ENCODE results near the gene FTO. TPM values are rescaled to one million over a fixed set of nuclear protein-coding genes. Genes with fewer than 3 reads are reported as not detected.

FTO gene
- total and polyA plus RNA-seq, 2 experiments from 2014 or later: 46.8 to 77.7 TPM

DNA sequence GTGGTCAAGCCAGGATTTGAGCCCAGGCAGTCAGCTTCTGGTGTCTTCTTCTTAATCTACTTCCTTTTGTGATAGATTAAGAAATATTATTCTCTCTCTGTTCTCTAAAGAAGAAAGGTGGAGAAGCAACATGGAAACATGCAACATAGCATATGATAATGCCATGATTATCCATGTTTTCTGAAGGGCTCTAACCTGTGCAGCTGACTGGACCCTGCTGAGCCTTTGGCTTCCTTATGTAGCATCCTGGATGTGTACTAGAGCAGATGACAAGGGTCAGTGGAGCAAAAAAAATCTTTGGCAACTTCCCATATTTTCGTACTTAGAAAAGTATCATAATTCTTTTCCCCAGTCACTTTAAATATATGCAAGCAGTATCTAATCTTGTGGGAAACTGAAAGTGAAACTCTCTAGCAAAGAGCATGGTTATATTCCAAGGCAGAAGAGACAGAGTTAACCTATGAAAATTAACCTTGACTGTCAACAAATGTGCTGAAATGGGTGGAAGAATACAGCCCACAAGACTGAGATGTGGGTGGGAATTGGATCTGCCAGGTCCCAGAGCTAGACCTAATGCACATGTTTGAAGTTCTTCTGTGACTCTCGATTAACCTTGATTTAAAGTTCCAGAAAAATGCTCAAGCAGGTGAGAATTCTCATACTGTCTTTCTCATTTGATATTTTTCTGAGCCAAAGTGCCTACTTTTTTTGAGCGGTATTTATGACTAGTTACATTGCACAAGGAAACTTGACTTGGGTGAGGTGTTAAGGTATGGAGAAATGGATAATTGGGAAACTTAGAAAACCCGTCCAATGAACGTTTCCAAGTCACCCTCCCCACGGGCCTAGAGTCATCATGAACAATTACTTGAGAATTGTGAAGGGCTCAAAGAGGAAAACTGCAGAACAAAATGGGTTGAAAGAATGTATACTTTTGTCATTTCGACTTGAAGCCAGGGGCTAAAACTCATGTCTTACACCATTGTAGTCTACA lies 248.6 kb downstream of the FTO start:
- Histone ChIP-seq H3K4me3 (no peak overlapping the region), H3K36me3 (replicated peaks; ENCODE audit: insufficient read depth, low read depth) (no peaks in the 10 kb centered on the region), H3K27ac (no peak overlapping the region), H2AFZ (no peak overlapping the region), H3K27me3 (no peaks in the 10 kb centered on the region), H3K4me1 (ENCODE audit: insufficient read depth) (peaks cover 6% of the 10 kb centered on the region), H3K4me2 (peak overlapping the region; percentile 43), H3K79me2 (no peaks in the 10 kb centered on the region), H4K20me1 (ENCODE audit: insufficient read depth, poor library complexity, severe bottlenecking) (no peaks in the 10 kb centered on the region), H3K9me3 (ENCODE audit: low read depth) (no peaks in the 10 kb centered on the region), H3K9me2 (replicated peaks; ENCODE audit: insufficient read depth) (no peaks in the 10 kb centered on the region)
- TF ChIP-seq EZH2 (IDR thresholded peaks at IDR 0.05; ENCODE audit: borderline replicate concordance) (no peak), EZH2phosphoT487 (IDR thresholded peaks at IDR 0.05; ENCODE audit: low read depth, severe bottlenecking, unreplicated experiment) (no peak)
- TF ChIP-seq, protein P1, sequence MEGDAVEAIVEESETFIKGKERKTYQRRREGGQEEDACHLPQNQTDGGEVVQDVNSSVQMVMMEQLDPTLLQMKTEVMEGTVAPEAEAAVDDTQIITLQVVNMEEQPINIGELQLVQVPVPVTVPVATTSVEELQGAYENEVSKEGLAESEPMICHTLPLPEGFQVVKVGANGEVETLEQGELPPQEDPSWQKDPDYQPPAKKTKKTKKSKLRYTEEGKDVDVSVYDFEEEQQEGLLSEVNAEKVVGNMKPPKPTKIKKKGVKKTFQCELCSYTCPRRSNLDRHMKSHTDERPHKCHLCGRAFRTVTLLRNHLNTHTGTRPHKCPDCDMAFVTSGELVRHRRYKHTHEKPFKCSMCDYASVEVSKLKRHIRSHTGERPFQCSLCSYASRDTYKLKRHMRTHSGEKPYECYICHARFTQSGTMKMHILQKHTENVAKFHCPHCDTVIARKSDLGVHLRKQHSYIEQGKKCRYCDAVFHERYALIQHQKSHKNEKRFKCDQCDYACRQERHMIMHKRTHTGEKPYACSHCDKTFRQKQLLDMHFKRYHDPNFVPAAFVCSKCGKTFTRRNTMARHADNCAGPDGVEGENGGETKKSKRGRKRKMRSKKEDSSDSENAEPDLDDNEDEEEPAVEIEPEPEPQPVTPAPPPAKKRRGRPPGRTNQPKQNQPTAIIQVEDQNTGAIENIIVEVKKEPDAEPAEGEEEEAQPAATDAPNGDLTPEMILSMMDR (IDR thresholded peaks at IDR 0.05; ENCODE audit: poor library complexity): no peak
- 81% methylated on average over 7 of the region's 7 CpGs for WGBS (ENCODE audit: low lambda C conversion rate, missing lambda C conversion rate)
- DNase-seq (ENCODE audit: low spot score): no peak

DNA sequence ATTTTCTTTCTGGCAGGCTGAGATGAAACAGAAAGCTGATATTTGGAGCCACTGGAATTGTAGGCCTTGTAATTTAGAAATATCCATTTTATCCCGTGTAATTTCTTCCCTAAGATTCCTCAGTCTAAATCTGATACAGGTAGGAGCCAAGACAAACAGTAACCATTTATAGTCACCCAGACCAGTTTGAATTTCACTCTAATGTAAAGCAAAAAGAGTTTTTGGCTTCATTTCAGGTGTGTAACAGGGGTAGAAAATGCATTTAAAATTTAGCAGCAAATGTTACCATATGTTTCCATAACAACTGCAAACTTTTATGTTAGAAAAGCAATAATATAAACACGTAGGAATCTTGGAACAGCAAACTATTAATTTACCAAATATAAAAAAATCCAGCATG lies 249.4 kb downstream of the FTO start:
- H3K4me1 ChIP-seq (ENCODE audit: insufficient read depth): peaks cover 9% of the 10 kb centered on the region
- no peak overlapping the region for H3K27ac ChIP-seq
- H3K9me2 ChIP-seq (replicated peaks; ENCODE audit: insufficient read depth): no peaks in the 10 kb centered on the region
- no peak for DNase-seq (ENCODE audit: low spot score)
- H3K79me2 ChIP-seq: no peaks in the 10 kb centered on the region
- no peaks in the 10 kb centered on the region for H3K27me3 ChIP-seq
- no peak overlapping the region for H3K4me3 ChIP-seq
- TF ChIP-seq, protein P1 (IDR thresholded peaks at IDR 0.05; ENCODE audit: poor library complexity): no peak
- TF ChIP-seq EZH2 (IDR thresholded peaks at IDR 0.05; ENCODE audit: borderline replicate concordance) (no peak), EZH2phosphoT487 (IDR thresholded peaks at IDR 0.05; ENCODE audit: low read depth, severe bottlenecking, unreplicated experiment) (no peak)
- no peaks in the 10 kb centered on the region for H4K20me1 ChIP-seq (ENCODE audit: insufficient read depth, poor library complexity, severe bottlenecking)
- no peaks in the 10 kb centered on the region for H3K9me3 ChIP-seq (ENCODE audit: low read depth)
- H3K4me2 ChIP-seq: no peak overlapping the region
- H3K36me3 ChIP-seq (replicated peaks; ENCODE audit: insufficient read depth, low read depth): no peaks in the 10 kb centered on the region
- 64% methylated on average over 2 of the region's 2 CpGs for WGBS (ENCODE audit: low lambda C conversion rate, missing lambda C conversion rate)
- no peak overlapping the region for H2AFZ ChIP-seq

GRCh38 chr16:53955221-53955875 lies 251.4 kb downstream of the FTO start:
- WGBS (ENCODE audit: low lambda C conversion rate, missing lambda C conversion rate): 91% methylated on average over 2 of the region's 2 CpGs
- TF ChIP-seq EZH2phosphoT487 (IDR thresholded peaks at IDR 0.05; ENCODE audit: low read depth, severe bottlenecking, unreplicated experiment) (no peak), EZH2 (IDR thresholded peaks at IDR 0.05; ENCODE audit: borderline replicate concordance) (no peak)
- TF ChIP-seq, protein P1 (IDR thresholded peaks at IDR 0.05; ENCODE audit: poor library complexity): no peak
- Histone ChIP-seq H3K4me1 (ENCODE audit: insufficient read depth) (peaks cover 9% of the 10 kb centered on the region), H3K4me3 (no peak overlapping the region), H3K79me2 (no peaks in the 10 kb centered on the region), H2AFZ (no peak overlapping the region), H3K9me3 (ENCODE audit: low read depth) (no peaks in the 10 kb centered on the region), H3K9me2 (replicated peaks; ENCODE audit: insufficient read depth) (no peaks in the 10 kb centered on the region), H3K27ac (no peak overlapping the region), H4K20me1 (ENCODE audit: insufficient read depth, poor library complexity, severe bottlenecking) (no peaks in the 10 kb centered on the region), H3K4me2 (no peak overlapping the region), H3K27me3 (no peaks in the 10 kb centered on the region), H3K36me3 (replicated peaks; ENCODE audit: insufficient read depth, low read depth) (no peaks in the 10 kb centered on the region)
- no peak for DNase-seq (ENCODE audit: low spot score)

All from hepatocyte (in vitro differentiated cells).